Stimulated activated CD4-positive, alpha-beta T cell treated with anti-CD3 and anti-CD28 coated beads, Interleukin-1b, Interleukin-23, amount 100 ng/mL, for 4 hours (primary cell): ENCODE measurements around the gene ANO2.

ENCODE experiments used
- DNase-seq, 2 donors: peaks; one replicate each; pipeline ENCODE4 v3.0.0-alpha.2; 2020; ENCODE audit warnings: low read depth in 2 of 2

Gene ANO2

DNA sequence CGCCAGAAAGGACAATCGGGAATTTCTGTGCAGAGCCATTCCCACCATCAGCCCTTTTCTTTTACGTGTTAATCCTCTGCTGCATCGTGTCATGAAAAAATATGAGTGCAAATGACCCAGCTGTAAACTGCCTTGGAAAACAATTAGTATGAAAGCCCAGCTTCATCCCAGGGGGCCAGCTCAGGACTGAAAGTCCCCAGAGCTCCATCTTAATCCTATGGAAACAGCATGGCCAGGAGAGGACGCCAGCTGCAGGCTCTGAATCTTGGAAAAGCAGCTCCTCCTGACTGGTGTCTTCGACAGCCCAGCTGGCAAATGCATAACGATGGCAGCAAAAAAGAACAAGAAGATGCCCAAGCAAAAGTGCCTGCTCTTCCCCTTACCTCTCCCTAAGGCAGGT, 321.6 kb downstream of the ANO2 start:
- DNase-seq = no peak

DNA sequence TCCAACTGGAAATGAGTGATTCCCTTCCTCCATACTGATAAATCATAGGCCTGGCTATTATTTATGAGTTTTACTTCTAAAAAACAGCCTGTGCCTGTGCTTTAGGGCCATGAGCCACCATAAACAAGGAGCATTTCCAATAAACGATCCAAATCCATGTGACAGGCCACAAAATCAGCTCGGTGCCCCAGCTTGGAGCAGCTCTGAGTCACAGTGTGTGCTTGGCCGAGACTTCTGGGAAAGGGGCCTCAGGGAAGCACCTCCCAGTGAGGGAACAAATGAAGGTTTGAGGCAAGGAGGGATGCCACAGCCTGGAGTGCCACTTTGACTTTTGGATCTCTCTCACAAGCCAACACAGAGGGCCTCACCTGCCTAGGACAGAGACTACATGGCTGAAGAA, 322.8 kb downstream of the ANO2 start:
- no peak for DNase-seq

DNA sequence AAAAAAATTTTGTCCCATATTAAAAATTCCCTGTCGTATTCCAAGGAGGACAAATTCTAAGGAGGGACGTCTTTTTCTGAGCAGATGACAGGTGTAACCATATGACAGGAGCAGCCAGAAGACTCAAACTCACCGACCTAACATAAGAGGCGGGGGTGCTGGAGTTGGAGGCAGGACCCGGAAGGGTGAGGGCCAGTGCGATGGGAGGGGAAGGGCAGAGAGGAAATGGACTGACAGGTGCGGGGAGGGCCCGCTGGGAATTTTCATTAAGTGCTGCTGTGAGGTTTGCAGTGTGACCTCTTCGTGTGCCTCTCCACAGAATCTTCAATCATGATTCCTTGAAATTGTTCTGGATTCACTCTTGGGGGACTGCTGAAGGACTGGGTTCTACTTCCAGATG, 323.7 kb downstream of the ANO2 start:
- DNase-seq = no peak

DNA sequence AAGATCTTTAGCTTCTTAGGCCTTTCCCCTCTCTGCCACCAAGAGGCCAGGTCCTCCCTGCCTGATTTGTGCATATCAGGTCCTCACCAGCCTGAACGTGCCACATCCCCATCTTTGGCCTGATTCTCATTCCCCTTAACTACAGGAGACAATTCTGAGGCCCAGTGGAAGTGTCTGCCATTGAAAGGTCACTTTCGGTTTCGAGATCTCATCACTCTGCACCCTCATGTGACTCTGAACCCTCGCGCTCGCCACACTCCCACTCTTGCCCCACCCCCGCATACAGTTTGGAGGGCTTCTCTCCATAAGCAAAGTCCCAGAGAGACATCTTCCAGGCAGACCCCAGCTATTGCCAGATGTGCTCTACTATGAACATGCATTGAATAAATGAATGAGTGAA, 324.2 kb downstream of the ANO2 start:
- no peak for DNase-seq

DNA sequence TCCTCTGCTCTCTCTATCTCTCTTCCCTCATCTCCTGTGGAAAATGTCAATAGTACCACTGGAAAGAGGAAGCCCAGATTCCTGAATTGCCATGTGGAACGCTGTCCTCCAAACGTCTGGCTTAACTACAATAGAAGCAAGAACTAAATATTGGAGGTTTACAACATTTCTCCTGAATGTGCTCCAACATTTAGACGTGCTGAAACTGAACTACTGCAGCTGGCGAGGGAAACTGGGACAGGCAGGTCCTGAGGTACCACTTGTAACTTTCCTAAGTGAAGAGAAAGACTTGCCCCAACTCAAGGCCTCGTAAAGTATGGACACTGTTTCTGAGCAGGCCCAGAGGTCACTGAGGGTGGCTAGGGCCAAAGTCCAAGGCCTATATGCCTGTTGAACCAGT, 325.4 kb downstream of the ANO2 start:
- no peak for DNase-seq

DNA sequence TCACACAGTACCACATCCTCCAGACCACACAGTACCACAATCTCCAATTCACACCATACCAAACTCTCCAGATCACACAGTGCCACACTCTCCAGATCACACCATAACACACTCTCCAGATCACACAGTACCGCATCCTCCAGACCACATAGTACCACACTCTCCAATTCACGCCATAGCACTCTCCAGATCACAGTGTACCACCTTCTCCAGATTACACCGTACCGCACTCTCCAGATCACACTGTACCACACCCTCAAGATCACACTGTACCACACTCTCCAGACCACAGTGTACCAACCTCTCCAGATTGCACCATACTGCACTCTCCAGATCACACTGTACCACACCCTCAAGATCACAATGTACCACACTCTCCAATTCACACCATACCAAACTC, 328.2 kb downstream of the ANO2 start:
- no peak for DNase-seq

DNA sequence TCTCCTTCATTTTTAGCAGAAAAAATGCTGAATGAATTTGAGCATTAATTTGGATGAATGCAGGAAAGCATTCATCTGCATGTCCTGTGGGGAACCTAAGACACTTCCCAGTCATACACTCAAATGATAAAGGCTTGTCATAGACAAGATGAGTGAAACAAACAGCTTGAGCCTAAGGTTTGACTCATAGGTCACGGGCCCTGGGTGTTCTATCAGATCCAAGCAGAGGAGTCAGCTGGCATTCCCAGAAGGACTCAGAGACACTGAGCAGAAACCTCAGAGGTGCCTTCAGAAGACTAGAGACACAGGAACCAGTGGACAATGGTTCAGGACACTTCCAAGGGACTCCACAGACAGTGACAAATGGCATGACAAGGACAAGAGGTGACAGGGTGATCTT, 329.3 kb downstream of the ANO2 start:
- no peak for DNase-seq

DNA sequence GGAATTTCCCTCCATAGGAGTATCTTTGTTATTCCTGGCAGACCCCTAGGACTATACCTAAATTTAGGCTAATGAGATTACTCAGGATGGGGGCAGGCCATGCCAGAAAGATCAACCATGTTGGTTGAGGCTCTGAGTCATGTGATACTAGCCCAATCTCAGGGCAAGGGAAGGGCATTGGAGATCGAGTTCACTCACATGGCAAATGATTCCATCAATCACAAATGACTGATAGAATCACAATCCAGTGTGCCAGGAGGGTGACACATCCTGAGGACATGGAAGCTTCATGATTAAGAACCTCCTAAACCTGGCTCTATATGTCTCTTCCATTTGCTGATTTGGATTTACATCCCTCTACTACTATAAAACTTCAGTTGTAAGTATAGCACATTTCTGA, 330.8 kb downstream of the ANO2 start:
- no peak for DNase-seq

DNA sequence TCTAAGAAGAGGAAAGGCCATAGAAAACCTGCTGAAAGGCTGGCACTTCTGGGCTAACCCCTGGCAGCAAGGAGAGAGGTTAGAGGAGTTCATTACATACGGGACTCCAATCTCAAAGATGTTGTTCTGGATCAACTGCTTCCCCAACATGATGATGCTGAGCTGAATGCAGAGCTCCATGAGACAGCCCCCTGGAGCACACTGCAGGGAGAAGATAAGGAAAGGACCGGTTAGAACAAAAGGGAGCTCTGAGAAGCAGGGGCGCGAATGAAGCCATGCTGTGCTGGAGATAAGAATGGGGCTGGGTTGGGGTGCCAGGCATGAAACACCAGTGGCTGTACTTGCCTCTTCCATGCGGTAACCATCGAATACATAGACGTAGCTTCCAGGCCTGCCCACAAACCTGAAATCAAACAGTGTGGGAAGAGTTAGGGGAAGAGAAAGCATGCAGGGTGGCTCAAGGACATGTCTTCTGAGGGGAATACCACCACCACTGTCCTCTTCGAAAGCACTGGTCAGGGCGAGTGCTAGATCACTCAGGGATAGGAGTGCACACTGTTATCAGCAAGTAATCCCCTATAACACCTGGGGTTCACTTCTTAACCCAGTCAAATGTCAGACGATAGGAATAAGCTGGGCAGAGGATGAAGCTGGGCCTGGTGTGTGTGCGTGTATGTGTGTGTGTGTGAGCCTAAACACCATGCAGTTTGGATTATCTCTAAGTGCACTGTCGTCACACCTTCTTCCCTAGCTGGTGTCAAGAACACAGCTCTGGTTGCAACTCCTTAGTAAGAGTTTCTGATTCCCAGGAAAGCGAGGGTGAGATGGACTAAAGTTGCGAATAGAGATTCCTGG, 332.3 kb downstream of the ANO2 start:
- no peak for DNase-seq

DNA sequence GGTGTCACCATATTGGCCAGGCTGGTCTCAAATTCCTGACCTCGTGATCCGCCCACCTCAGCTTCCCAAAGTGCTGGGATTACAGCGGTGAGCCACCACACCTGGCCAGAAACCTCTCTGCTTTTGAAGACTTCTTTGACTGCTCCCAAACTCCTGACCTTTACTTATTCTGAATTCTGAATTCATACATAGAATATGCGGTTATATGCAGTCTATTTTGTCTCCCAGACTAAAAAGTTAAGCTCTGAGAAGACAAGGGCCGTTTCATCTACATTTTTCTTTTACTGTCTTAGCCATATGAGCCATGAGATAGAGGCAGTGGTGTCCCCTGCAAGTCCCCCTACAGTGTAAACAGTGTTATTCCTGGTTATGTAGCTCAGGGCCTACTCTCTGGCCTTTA, 333.9 kb downstream of the ANO2 start:
- no peak for DNase-seq

DNA sequence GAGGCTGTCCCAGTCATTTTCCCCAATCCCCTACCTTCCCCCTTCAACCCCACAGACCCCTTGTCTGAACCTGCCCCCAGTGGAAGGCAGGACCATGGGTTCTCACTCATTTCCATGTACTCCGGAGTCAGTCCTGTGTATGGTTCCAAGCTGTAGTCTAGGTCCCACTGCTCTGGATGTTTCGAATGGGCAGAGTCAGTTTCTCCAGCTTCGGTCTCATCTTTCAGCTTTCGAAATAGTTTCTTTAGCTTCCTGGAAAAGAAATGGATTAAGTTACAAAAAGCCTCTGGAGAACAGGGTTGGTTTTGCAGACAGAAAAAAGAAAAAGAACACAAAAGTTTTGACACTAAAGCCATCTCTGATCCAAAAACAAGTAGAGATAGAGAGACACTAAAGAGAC, 345.7 kb downstream of the ANO2 start:
- no peak for DNase-seq

DNA sequence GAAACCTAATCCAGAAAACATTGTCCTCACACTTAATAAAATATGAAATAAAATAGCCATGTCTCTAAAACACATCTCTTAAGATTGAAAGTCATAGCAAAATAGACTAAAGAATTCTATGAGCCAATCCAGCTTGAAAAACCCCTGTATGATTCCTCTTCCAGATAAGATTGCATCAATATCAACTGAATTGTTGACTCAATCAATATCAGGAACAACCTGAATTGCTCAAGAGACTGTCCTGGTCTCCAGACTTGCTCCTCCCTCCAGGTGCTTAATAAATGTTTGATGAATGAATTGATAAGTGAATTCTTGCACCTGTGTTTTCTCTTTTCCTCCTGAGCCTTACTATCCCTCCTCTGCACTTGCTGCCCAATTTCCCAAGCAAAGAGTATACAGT, 351.1 kb downstream of the ANO2 start:
- no peak for DNase-seq

DNA sequence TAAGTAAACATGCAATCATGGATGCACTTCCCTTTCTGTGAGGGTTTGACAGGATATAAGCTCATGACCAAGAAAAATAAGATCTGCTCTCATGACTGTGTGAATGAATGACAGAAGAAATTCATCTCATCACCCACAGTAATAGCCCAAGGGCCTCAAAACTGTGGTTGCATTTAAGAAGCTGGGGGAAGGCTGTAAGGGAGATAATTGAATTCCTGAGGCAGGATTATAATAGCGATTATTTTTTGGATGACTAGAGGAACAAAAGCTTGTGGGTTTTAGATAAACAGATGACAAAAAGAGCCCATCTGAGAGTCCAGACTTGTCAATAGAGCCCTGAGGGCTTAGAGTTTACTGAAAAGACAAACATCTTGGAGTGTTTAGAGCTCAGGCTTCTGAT, 352.0 kb downstream of the ANO2 start:
- no peak for DNase-seq

DNA sequence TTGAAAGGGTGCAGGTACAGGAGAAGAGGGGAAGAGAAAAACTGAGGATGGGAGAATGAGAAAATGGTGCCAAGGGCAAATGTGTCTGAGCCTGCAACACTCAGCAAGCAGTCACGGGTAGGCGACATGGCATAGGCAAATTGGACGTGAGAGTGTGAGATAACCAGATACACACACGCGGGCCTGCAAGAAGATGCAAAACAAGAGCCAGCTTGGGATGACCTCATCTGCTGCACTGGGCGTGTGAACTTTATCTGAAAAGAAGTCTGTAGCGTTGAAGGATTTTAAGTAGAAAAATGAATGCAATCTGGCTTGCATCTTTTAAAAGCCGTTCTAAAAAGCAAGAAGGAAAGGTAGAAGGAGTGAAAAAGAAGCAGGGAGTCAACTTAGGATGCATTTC, 352.7 kb downstream of the ANO2 start:
- no peak for DNase-seq

DNA sequence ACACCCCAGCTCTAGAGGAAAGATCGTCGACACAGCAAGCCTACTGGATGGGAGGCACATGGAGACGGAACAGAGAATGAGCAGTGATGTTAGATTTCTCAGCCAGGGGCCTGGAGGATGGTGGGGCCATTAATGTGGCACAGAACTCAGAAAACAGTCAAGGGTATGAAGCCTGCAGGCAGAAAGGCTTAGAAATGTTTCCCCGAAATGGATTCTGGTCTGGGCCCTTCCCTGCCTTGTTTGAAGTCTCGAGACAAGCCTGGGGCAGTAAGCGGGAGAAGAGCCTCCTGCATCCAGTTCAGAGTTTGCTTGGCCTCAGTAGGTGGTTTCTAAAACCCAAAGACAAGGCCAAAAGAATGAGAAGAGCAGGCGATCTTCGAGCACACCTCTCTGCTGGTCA, 354.7 kb downstream of the ANO2 start:
- no peak for DNase-seq

DNA sequence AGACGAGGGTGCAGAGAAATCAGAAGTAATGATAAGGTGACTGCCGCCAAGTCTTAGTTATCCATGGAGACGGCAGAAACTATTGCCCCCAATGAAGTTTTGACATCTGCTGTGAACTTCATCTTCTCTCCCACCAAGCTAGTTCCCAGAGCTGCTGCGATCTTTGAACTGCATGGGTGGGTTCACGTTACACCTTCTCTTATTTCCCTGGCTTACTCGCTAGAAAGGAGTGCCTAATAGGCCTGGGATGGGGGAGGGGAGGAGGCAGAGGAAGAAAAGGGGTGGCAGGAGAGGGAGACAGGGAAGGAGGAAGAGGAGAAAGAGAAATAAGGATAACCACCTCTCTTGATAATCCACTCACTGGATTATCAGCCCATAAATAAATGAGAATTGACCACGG, 356.0 kb downstream of the ANO2 start:
- no peak for DNase-seq

DNA sequence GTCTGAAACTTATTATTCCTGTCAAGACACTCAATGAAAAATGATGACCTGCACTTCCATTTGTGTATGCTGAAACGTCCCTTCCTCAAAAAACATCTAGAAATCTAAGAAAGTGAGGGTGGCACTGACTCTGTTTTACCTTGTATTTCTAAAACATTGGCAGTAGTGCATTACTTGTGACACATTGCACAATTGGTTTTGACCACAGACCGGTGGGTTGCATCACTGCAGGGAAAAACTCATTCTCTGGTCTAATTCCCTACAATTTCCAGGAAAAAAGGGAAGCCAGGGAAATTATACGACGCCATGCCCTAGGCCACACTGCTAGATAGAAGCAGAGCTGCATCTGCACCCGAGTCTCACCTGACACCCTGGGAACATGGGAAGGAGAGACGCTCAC, 356.5 kb downstream of the ANO2 start:
- DNase-seq = no peak

DNA sequence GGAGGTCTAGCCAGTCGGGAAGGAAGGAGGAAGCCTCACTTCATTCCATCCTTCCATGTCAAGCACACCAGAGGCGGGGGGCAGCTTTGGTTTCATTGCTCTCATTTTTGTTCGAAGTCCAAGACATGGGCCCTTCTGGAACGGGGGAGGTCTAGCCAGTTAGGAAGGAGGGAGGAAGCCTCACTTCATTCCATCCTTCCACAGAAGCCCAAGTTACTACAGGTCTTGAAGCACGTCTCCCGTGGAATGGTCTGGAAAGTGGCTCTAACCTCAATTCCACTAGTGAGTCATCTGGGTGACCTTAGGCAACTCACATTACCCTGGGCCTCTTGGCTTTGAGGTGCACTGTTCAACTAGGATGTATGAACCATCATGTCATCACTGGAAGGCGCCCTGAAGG, 356.9 kb downstream of the ANO2 start:
- DNase-seq = no peak

DNA sequence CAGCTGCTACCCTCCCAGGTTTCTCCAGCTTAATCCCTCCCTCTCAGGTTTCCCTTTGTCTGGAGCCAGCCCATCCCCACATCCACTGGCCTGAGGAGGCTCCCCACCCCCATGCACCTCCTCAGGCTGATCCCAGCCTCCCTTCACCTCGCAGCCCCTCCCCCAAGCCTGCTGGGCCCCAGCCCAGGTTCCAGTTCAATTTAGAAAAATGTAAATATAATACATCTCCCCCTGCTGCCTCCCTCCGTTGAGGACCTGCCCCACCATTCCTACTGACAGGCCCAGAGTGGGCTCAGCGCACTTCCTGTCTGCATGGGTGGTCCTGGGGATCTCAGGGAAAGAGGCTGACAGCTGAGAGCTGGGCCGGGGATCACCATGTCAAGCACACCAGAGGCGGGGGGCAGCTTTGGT, 357.3 kb downstream of the ANO2 start:
- DNase-seq = no peak

DNA sequence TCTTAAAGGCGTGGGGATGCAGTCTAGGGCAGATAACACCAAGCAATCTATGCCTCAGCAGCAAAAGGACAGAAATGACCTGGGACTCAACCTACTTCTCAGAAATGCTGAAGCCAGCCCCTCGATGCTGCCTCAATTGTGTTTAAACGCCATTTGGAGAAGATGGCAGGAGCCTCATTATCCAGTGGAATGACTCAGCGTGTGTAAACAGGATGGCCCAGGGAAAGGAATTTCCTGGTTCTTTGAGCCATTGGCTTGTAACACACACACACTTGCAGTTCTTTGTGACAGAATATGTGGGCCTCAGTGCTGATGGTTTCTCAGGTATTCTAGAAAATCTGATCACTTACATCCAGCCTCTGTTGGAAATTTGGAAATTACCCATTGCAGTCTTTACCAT, 358.9 kb downstream of the ANO2 start:
- DNase-seq = no peak

DNA sequence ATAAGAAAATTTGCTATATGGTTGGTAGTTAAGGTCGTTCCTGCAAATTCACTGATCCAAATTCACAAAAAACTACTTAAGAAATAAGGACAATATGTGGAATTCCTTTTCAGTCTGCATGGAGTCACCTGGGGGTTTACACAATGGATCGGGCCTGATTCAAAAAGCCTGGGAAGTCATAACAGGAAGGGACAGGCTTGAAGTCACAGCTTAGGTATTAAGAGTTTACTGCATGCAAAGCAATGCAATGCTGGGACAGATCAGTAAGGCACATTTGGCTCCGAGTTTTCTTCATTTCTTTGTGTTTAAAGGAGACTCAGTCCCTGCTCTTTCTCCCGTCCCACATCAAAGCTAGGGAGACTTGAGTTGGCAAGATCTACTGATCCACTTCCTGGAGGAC, 359.9 kb downstream of the ANO2 start:
- no peak for DNase-seq

DNA sequence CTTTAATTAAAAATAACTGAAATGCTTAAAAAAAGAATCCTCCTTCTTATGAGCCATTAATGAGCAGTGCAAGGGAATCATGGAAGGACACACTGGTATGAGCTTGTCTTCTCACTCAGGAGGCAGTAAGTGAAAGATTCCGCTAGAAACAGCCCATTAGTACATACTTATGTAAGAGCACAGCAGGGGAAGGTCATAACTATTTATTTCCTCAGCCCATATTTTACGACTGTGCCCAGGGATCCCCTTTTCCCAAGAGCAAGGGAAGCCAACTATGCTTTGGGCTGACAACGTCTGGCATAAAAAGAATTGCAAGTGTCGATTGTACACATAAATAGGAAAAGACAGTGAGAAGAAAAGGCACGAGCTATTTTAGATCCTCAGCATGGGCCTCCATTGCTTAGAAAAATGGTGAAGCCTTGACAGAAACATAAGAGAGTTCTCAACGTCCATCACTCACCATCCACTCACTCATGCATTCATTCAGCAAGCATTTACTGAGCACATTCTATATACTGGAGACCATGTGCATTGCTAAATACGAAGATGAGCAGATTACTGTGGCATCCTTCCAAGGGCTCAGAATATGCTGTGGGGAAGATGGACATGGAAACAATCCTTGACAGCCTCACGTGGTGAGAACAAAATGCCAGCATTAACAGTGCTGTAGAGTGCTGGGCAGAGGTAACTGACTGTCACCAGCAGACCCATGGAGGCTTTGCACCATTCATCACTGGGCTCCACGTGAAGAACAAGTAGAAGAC, 360.5 kb downstream of the ANO2 start:
- no peak for DNase-seq

DNA sequence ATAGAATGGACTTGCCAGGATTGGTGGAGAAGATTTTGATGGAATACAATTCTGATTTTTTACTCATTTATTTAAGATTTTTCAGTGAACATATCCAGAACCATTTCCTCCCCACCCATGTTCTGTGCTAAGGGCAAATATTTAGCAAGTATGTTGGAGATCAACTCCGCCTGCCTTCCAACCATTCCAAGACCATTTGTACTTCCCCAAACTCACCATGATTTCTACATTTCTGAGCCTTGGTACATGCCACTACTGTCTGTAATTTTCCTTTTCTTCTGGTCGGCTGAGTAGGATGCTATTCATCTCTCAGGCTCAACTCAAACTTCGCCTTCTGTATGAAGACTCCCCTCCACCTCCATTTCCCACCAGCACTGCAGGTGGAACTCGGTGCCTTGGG, 362.5 kb downstream of the ANO2 start:
- DNase-seq = no peak
